Trophoblast cell (in vitro differentiated cells and primary cell): ENCODE data around the gene C2CD5.

Experiments used
- DNase-seq, 2 donors: peaks; one replicate each; pipeline ENCODE4 v3.0.0-alpha.2; 2016
- H2AFZ ChIP-seq: 2 replicates; pipeline ENCODE4 v1.6.1; 2013; ENCODE audit warnings: low read length, moderate library complexity, mild to moderate bottlenecking; ENCODE audit not compliant: insufficient read depth, poor library complexity
- H2AK5ac ChIP-seq: 2 replicates; pipeline ENCODE4 v1.6.1; 2013; ENCODE audit warnings: mild to moderate bottlenecking, low read length
- H2BK120ac ChIP-seq: 2 replicates; pipeline ENCODE4 v1.6.1; 2013; ENCODE audit warnings: low read length, mild to moderate bottlenecking, moderate library complexity; ENCODE audit not compliant: insufficient read depth, poor library complexity
- H2BK12ac ChIP-seq: 2 replicates; pipeline ENCODE4 v1.6.1; 2013; ENCODE audit warnings: mild to moderate bottlenecking, low read length, moderate library complexity
- H2BK5ac ChIP-seq: 2 replicates; pipeline ENCODE4 v1.6.1; 2013; ENCODE audit warnings: low read length, low read depth, moderate library complexity, mild to moderate bottlenecking; ENCODE audit not compliant: poor library complexity
- H3K14ac ChIP-seq: 2 replicates; pipeline ENCODE4 v1.6.1; 2013; ENCODE audit warnings: mild to moderate bottlenecking, low read length
- H3K18ac ChIP-seq: 2 replicates; pipeline ENCODE4 v1.6.1; 2013; ENCODE audit warnings: mild to moderate bottlenecking, low read length
- H3K23ac ChIP-seq: 2 replicates; pipeline ENCODE4 v1.6.1; 2013; ENCODE audit warnings: low read length
- H3K27ac ChIP-seq: 2 replicates; pipeline ENCODE4 v1.5.1; 2013; ENCODE audit warnings: low read depth, mild to moderate bottlenecking, inconsistent platforms, low read length, moderate library complexity
- H3K27me3 ChIP-seq: 2 replicates; pipeline ENCODE4 v1.6.1; 2013; ENCODE audit warnings: inconsistent platforms, mild to moderate bottlenecking, low read length, moderate library complexity; ENCODE audit not compliant: insufficient read depth
- H3K36me3 ChIP-seq, 2 experiments: 1 replicate in 1 of 2; 2 replicates in 1 of 2; pipeline ENCODE4 v1.6.1; 2013; ENCODE audit warnings: low read length in 2 of 2, mild to moderate bottlenecking in 2 of 2, moderate library complexity in 1 of 2; ENCODE audit not compliant: insufficient read depth in 2 of 2, control insufficient read depth in 1 of 2
- H3K4ac ChIP-seq: 2 replicates; pipeline ENCODE4 v1.6.1; 2013; ENCODE audit warnings: low read depth, mild to moderate bottlenecking, low read length, moderate library complexity
- H3K4me1 ChIP-seq, 2 experiments: 1 replicate in 1 of 2; 2 replicates in 1 of 2; pipeline ENCODE4 v1.6.1; 2013; ENCODE audit warnings: low read length in 2 of 2, mild to moderate bottlenecking in 2 of 2, moderate library complexity in 1 of 2; ENCODE audit not compliant: insufficient read depth in 2 of 2, control insufficient read depth in 1 of 2
- H3K4me2 ChIP-seq: 2 replicates; pipeline ENCODE4 v1.6.1; 2013; ENCODE audit warnings: inconsistent platforms, mild to moderate bottlenecking, low read length, moderate library complexity
- H3K4me3 ChIP-seq: 2 replicates; pipeline ENCODE4 v1.5.1; 2013; ENCODE audit warnings: mild to moderate bottlenecking, low read depth, low read length, inconsistent platforms
- H3K79me1 ChIP-seq: one replicate; pipeline ENCODE4 v1.6.1; 2013; ENCODE audit warnings: low read length
- H3K79me2 ChIP-seq: 2 replicates; pipeline ENCODE4 v1.6.1; 2013; ENCODE audit warnings: low read length, mild to moderate bottlenecking; ENCODE audit not compliant: control insufficient read depth, insufficient read depth, poor library complexity
- H3K9ac ChIP-seq: 2 replicates; pipeline ENCODE4 v1.6.1; 2013; ENCODE audit warnings: mild to moderate bottlenecking, low read length
- H3K9me3 ChIP-seq: 2 replicates; pipeline ENCODE4 v1.6.1; 2013; ENCODE audit warnings: low read depth, mild to moderate bottlenecking, control low read depth, inconsistent platforms, low read length; ENCODE audit not compliant: insufficient read depth
- H4K12ac ChIP-seq: 2 replicates; pipeline ENCODE4 v1.6.1; 2013; ENCODE audit warnings: low read depth, mild to moderate bottlenecking, low read length, moderate library complexity
- H4K8ac ChIP-seq: 2 replicates; pipeline ENCODE4 v1.6.1; 2013; ENCODE audit warnings: low read depth, mild to moderate bottlenecking, low read length, moderate library complexity
- H4K91ac ChIP-seq: one replicate; pipeline ENCODE4 v1.6.1; 2013; ENCODE audit warnings: low read depth, mild to moderate bottlenecking, low read length, moderate library complexity
- WGBS: extraction: QIAGEN DNeasy Blood & Tissue Kit; methylation state at CpG from one replicate; pipeline ENCODE4 v1.1.7; 2013; ENCODE audit warnings: missing lambda C conversion rate; ENCODE audit not compliant: insufficient read length, insufficient coverage; ENCODE audit errors: extremely low coverage; 5-methylcytosine and 5-hydroxymethylcytosine counted together

The C2CD5 gene

GRCh38 chr12:22531205-22531604 is 13.1 kb downstream of the C2CD5 start:
- H4K12ac ChIP-seq = no peak overlapping the region
- H3K18ac ChIP-seq = no peak overlapping the region
- peaks cover 0 to 3% of the 10 kb centered on the region in 2 experiments for H3K36me3 ChIP-seq
- H3K79me2 ChIP-seq = no peaks in the 10 kb centered on the region
- no peak overlapping the region for H3K4ac ChIP-seq
- no peak overlapping the region for H4K91ac ChIP-seq
- H3K14ac ChIP-seq = no peak overlapping the region
- H2BK5ac ChIP-seq = no peak overlapping the region
- no peak overlapping the region for H2BK120ac ChIP-seq
- H3K9ac ChIP-seq = no peak overlapping the region
- no CpG with 5 or more reads among the region's 2 CpGs for WGBS
- H3K4me1 ChIP-seq = no peaks in the 10 kb centered on the region
- no peaks in the 10 kb centered on the region for H3K27me3 ChIP-seq
- no peak overlapping the region for H3K23ac ChIP-seq
- no peaks in the 10 kb centered on the region for H3K79me1 ChIP-seq
- no peak overlapping the region for H2AFZ ChIP-seq
- H3K9me3 ChIP-seq = no peaks in the 10 kb centered on the region
- no peak overlapping the region for H3K4me3 ChIP-seq
- no peak for DNase-seq
- H2BK12ac ChIP-seq = no peak overlapping the region
- H4K8ac ChIP-seq = no peak overlapping the region
- no peak overlapping the region for H3K27ac ChIP-seq
- H2AK5ac ChIP-seq = no peak overlapping the region
- H3K4me2 ChIP-seq = no peak overlapping the region

DNA sequence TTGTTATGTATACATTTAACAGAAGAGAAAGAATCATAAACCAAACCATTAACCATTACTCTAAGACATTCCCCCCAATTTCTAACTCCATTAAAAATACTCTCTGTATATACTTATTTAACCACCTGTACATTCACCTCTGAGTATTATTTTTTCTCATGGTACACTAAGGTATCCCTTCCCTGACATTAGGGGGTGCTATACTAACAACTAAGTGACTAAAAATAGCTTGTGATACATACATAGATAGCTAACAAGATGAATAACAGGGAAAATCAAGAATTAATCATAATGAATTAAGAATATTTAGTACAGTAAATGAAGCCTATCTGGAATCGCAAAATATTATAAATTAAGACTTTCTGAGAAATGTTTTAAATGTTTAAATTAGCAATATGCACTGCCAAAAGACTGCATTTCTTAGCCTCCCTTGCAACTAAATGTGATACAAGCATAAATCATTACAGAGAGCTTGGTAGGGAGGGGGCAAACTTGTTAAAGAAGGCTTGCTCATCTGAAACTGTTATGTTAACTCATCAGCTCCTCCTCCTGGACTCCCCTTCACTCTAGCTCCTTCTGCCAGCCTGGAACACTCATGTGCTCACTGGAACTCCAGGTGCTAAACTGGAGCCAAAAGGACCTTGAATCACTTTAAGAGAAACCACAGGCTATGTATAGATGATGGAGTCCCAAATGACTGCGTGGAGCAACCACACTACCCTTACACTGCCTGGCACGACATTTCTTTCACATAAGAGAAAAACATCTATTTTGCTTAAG is 14.9 kb downstream of the C2CD5 start:
- H4K8ac ChIP-seq = no peak overlapping the region
- no peak overlapping the region for H3K4me3 ChIP-seq
- H4K12ac ChIP-seq = no peak overlapping the region
- no peaks in the 10 kb centered on the region for H3K79me1 ChIP-seq
- H3K4me2 ChIP-seq = no peak overlapping the region
- no peak overlapping the region for H2AFZ ChIP-seq
- no peak overlapping the region for H3K4ac ChIP-seq
- no peak overlapping the region for H2BK5ac ChIP-seq
- no peaks in the 10 kb centered on the region for H3K27me3 ChIP-seq
- H3K23ac ChIP-seq = no peak overlapping the region
- no peaks in the 10 kb centered on the region for H3K79me2 ChIP-seq
- peaks cover 0 to 3% of the 10 kb centered on the region in 2 experiments for H3K36me3 ChIP-seq
- H3K9me3 ChIP-seq = no peaks in the 10 kb centered on the region
- no peaks in the 10 kb centered on the region for H3K4me1 ChIP-seq
- H3K14ac ChIP-seq = no peak overlapping the region
- WGBS = no CpG with 5 or more reads among the region's 3 CpGs
- H4K91ac ChIP-seq = no peak overlapping the region
- H2BK12ac ChIP-seq = no peak overlapping the region
- H2BK120ac ChIP-seq = no peak overlapping the region
- no peak overlapping the region for H3K18ac ChIP-seq
- H3K9ac ChIP-seq = no peak overlapping the region
- DNase-seq = peak in 1 of 2 donors; percentile 53
- H2AK5ac ChIP-seq = no peak overlapping the region
- H3K27ac ChIP-seq = no peak overlapping the region

DNA sequence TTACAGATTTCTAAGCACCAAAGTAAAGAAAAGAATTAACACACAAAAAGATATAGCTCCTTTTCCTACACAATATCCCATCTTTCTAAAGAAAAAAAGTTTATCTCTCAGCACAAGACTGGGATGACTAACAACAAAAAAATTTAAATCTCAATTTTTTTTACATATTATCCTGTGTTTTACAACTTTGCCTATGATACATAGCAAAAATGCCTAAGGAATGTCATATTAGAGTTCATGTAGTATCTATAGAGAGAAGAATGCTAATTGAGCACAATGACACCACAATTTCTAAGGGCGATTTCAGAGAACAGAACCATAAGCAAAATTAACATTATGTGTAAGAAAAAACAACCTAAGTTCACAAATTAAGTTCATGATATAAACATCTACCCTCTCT is 16.3 kb downstream of the C2CD5 start:
- H3K23ac ChIP-seq = no peak overlapping the region
- H3K27me3 ChIP-seq = no peaks in the 10 kb centered on the region
- no peak overlapping the region for H3K18ac ChIP-seq
- H3K4ac ChIP-seq = no peak overlapping the region
- no peaks in the 10 kb centered on the region for H3K9me3 ChIP-seq
- no peak overlapping the region for H2AFZ ChIP-seq
- H2BK12ac ChIP-seq = no peak overlapping the region
- no peaks in the 10 kb centered on the region for H3K79me1 ChIP-seq
- H4K12ac ChIP-seq = no peak overlapping the region
- peaks cover 0 to 4% of the 10 kb centered on the region in 2 experiments for H3K36me3 ChIP-seq
- H4K8ac ChIP-seq = no peak overlapping the region
- no peak overlapping the region for H3K14ac ChIP-seq
- H2BK5ac ChIP-seq = no peak overlapping the region
- no CpG with 5 or more reads among the region's 1 CpG for WGBS
- H3K79me2 ChIP-seq = no peaks in the 10 kb centered on the region
- no peak overlapping the region for H2BK120ac ChIP-seq
- no peak overlapping the region for H3K9ac ChIP-seq
- H2AK5ac ChIP-seq = no peak overlapping the region
- H3K4me3 ChIP-seq = no peak overlapping the region
- H3K27ac ChIP-seq = no peak overlapping the region
- DNase-seq = peak; percentile 17 to 93
- no peak overlapping the region for H3K4me2 ChIP-seq
- no peak overlapping the region for H4K91ac ChIP-seq
- no peaks in the 10 kb centered on the region for H3K4me1 ChIP-seq

GRCh38 chr12:22526836-22527235 is 17.5 kb downstream of the C2CD5 start:
- Histone ChIP-seq H3K9ac (no peak overlapping the region), H3K36me3 (peaks cover 2% of the 10 kb centered on the region in 2 experiments), H2BK120ac (no peak overlapping the region), H2BK12ac (no peak overlapping the region), H3K27ac (no peak overlapping the region), H3K18ac (no peak overlapping the region), H2AFZ (no peak overlapping the region), H3K14ac (no peak overlapping the region), H3K79me1 (no peaks in the 10 kb centered on the region), H3K4me2 (no peak overlapping the region), H2AK5ac (no peak overlapping the region), H3K27me3 (no peaks in the 10 kb centered on the region), H3K9me3 (no peaks in the 10 kb centered on the region), H4K8ac (no peak overlapping the region), H3K23ac (no peak overlapping the region), H4K12ac (no peak overlapping the region), H4K91ac (no peak overlapping the region), H2BK5ac (no peak overlapping the region), H3K4me3 (no peak overlapping the region), H3K4ac (no peak overlapping the region), H3K4me1 (no peaks in the 10 kb centered on the region), H3K79me2 (no peaks in the 10 kb centered on the region)
- DNase-seq = peak; percentile 55 to 73
- WGBS = no CpG with 5 or more reads among the region's 3 CpGs
